Neural cell (in vitro differentiated cells): ENCODE data around the gene AKAP6.

Source experiments
- EP300 ChIP-seq: fragments of 450-650 bp; conservative IDR thresholded peaks from 2 replicates; pipeline ENCODE4 v1.6.1; 2014; ENCODE audit warnings: antibody characterized with exemption, mild to moderate bottlenecking, moderate library complexity; ENCODE audit not compliant: poor library complexity, severe bottlenecking
- EZH2 ChIP-seq: fragments of 200-600, 300-800 bp; shearing (Covaris generic), sonication (generic); IDR thresholded peaks from 2 replicates; pipeline ENCODE4 v1.6.1; 2014; ENCODE audit warnings: antibody characterized with exemption, low read length, borderline replicate concordance, mild to moderate bottlenecking; ENCODE audit not compliant: insufficient read depth, poor library complexity, severe bottlenecking
- MXI1 ChIP-seq: fragments of 450-650 bp; conservative IDR thresholded peaks from 2 replicates; pipeline ENCODE4 v1.6.1; 2014; ENCODE audit warnings: antibody characterized with exemption, mild to moderate bottlenecking; ENCODE audit not compliant: poor library complexity, severe bottlenecking
- POLR2AphosphoS5 ChIP-seq: IDR thresholded peaks from 2 replicates; pipeline ENCODE4 v1.6.1; 2012
- RAD21 ChIP-seq: fragments of 450-650 bp; conservative IDR thresholded peaks from 2 replicates; pipeline ENCODE4 v1.6.1; 2014; ENCODE audit warnings: antibody characterized with exemption, mild to moderate bottlenecking, moderate library complexity
- SMC3 ChIP-seq: fragments of 450-650 bp; conservative IDR thresholded peaks from 2 replicates; pipeline ENCODE4 v1.6.1; 2014; ENCODE audit warnings: antibody characterized with exemption, mild to moderate bottlenecking, moderate library complexity; ENCODE audit not compliant: poor library complexity
- TAF1 ChIP-seq: IDR thresholded peaks from 2 replicates; pipeline ENCODE4 v1.6.1; 2012; ENCODE audit warnings: low read depth
- TF ChIP-seq, protein P1 (sequence below): fragments of 450-650 bp; IDR thresholded peaks from 2 replicates; pipeline ENCODE4 v1.5.1; 2014; ENCODE audit warnings: antibody characterized with exemption, mild to moderate bottlenecking, moderate library complexity; ENCODE audit not compliant: poor library complexity, severe bottlenecking

DNA sequence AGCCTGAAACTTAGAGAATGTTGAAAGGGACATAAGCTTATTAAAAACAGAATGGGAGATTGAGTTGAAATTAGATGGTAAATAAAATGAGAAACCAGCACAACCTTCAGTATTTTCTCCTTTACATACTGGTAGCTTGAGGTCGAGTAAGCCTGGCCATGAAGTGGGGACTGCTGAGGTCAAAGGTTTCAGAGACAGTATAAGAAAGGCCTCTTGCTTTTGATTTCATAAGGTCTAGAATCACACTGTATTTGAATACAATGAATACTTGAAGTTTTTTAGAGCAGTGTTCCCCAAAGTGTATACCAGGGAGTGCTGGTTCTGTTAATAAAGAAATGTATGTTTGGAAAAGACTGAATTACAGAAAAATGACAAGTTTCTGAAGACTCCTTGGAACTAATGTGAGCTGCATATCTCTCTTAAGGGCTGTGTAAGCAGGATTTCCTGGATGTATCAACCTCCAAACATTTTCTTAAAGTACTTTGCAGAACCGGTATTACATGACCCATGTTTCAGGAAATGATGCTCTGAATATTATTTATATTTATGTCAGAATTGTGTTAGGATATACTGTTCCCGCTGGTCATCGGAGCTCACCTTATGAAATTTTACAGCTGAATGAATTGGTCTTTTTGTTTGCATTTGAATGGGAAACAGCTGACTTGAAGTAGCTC lies 85.0 kb downstream of the AKAP6 start:
- TF ChIP-seq, protein P1, sequence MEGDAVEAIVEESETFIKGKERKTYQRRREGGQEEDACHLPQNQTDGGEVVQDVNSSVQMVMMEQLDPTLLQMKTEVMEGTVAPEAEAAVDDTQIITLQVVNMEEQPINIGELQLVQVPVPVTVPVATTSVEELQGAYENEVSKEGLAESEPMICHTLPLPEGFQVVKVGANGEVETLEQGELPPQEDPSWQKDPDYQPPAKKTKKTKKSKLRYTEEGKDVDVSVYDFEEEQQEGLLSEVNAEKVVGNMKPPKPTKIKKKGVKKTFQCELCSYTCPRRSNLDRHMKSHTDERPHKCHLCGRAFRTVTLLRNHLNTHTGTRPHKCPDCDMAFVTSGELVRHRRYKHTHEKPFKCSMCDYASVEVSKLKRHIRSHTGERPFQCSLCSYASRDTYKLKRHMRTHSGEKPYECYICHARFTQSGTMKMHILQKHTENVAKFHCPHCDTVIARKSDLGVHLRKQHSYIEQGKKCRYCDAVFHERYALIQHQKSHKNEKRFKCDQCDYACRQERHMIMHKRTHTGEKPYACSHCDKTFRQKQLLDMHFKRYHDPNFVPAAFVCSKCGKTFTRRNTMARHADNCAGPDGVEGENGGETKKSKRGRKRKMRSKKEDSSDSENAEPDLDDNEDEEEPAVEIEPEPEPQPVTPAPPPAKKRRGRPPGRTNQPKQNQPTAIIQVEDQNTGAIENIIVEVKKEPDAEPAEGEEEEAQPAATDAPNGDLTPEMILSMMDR: no peak
- TF ChIP-seq POLR2AphosphoS5: no peak
- TF ChIP-seq TAF1: no peak
- no peak for TF ChIP-seq RAD21
- TF ChIP-seq MXI1: no peak
- no peak for TF ChIP-seq SMC3
- no peak for TF ChIP-seq EZH2
- no peak for TF ChIP-seq EP300
